H1 (cell line): ENCODE data around the gene FRA10AC1.

ENCODE experiments used
- CEBPB ChIP-seq: IDR thresholded peaks from 2 replicates; pipeline ENCODE4 v1.6.1; 2012; ENCODE audit warnings: low read depth, low read length
- JUN ChIP-seq: IDR thresholded peaks from 2 replicates; pipeline ENCODE4 v1.6.1; 2011; ENCODE audit warnings: low read depth, mild to moderate bottlenecking, improper control_type of control experiment, low read length
- POLR2A ChIP-seq, 2 experiments: IDR thresholded peaks; 1 replicate in 1 of 2; 2 replicates in 1 of 2; pipeline ENCODE4 v1.6.1; 2011; ENCODE audit warnings: low read depth in 2 of 2, low read length in 2 of 2, mild to moderate bottlenecking in 2 of 2; ENCODE audit errors: control extremely low read depth in 1 of 2
- POLR2AphosphoS5 ChIP-seq: IDR thresholded peaks from 2 replicates; pipeline ENCODE4 v1.6.1; 2011; ENCODE audit warnings: low read depth, low read length
- RAD21 ChIP-seq, 2 experiments: IDR thresholded peaks in 1 of 2; conservative IDR thresholded peaks in 1 of 2; 2 replicates each; pipeline ENCODE4 v1.6.1; 2011; ENCODE audit warnings: low read depth in 2 of 2, low read length in 2 of 2, improper control_type of control experiment in 1 of 2, inconsistent platforms in 1 of 2, mild to moderate bottlenecking in 1 of 2, moderate library complexity in 1 of 2
- RFX5 ChIP-seq: IDR thresholded peaks from 2 replicates; pipeline ENCODE4 v1.6.1; 2011; ENCODE audit warnings: low read depth, low read length, improper control_type of control experiment, borderline replicate concordance
- ZNF274 ChIP-seq: IDR thresholded peaks from 2 replicates; pipeline ENCODE4 v1.7.0; 2012; ENCODE audit warnings: low read length, borderline replicate concordance; ENCODE audit errors: extremely low read depth
- TF ChIP-seq, protein P1 (sequence below), 3 experiments: IDR thresholded peaks; 1 replicate in 2 of 3; 2 replicates in 1 of 3; pipeline versions ENCODE4 v1.5.1 to v1.6.1; 2011; ENCODE audit warnings: low read length in 3 of 3, mild to moderate bottlenecking in 3 of 3, inconsistent platforms in 2 of 3, low read depth in 1 of 3, moderate library complexity in 1 of 3; ENCODE audit not compliant: insufficient read depth in 1 of 3; ENCODE audit errors: control extremely low read depth in 1 of 3

DNA sequence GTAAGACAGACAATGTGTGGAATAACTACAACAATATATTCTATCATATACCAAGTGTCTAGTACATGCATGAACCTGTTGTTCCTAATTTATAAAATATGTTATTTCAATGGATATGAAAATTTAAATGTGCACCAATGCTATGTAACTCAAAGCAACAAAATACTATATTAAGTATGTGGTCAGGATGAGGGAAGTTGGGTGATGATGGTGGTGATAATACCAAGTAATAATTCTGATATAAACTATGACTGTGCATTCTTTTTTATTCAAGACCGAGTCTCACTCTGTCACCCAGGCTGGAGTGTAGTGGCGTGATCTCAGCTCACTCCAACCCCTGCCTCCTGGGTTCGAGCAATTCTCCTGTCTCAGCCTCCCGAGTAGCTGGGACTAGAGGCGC lies 2.1 kb upstream of the FRA10AC1 start:
- TF ChIP-seq JUN = no peak
- no peak for TF ChIP-seq RFX5
- no peak for TF ChIP-seq RAD21 (IDR thresholded peaks at IDR 0.05 in 1 of 2, conservative IDR thresholded peaks at IDR 0.05 in 1 of 2; ENCODE audit: low read depth in 2 of 2, low read length in 2 of 2)
- TF ChIP-seq, protein P1, sequence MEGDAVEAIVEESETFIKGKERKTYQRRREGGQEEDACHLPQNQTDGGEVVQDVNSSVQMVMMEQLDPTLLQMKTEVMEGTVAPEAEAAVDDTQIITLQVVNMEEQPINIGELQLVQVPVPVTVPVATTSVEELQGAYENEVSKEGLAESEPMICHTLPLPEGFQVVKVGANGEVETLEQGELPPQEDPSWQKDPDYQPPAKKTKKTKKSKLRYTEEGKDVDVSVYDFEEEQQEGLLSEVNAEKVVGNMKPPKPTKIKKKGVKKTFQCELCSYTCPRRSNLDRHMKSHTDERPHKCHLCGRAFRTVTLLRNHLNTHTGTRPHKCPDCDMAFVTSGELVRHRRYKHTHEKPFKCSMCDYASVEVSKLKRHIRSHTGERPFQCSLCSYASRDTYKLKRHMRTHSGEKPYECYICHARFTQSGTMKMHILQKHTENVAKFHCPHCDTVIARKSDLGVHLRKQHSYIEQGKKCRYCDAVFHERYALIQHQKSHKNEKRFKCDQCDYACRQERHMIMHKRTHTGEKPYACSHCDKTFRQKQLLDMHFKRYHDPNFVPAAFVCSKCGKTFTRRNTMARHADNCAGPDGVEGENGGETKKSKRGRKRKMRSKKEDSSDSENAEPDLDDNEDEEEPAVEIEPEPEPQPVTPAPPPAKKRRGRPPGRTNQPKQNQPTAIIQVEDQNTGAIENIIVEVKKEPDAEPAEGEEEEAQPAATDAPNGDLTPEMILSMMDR (IDR thresholded peaks at IDR 0.05; ENCODE audit: control extremely low read depth in 1 of 3, insufficient read depth in 1 of 3, low read depth in 1 of 3, low read length in 3 of 3) = no peak
- no peak for TF ChIP-seq ZNF274
- no peak for TF ChIP-seq CEBPB
- TF ChIP-seq POLR2A (IDR thresholded peaks at IDR 0.05; ENCODE audit: control extremely low read depth in 1 of 2, low read depth in 2 of 2, low read length in 2 of 2) = no peak
- no peak for TF ChIP-seq POLR2AphosphoS5
